OCI-LY3 (cell line): ENCODE results near the gene MYL3.

ENCODE experiments used
- H2AFZ ChIP-seq: fragments of 200-600, 300-600 bp; shearing (Covaris generic); 2 replicates; pipeline ENCODE4 v1.6.0; 2014; ENCODE audit warnings: antibody characterized with exemption, low read depth, low read length
- H3K27ac ChIP-seq: fragments of 200-600, 300-600 bp; sonication (generic); 2 replicates; pipeline ENCODE4 v1.5.1; 2014; ENCODE audit warnings: mild to moderate bottlenecking, low read length, moderate library complexity, mixed read lengths
- H3K27me3 ChIP-seq: fragments of 200-600, 300-600 bp; sonication (generic); 2 replicates; pipeline ENCODE4 v1.6.1; 2014; ENCODE audit warnings: low read depth, low read length, mixed read lengths
- H3K36me3 ChIP-seq: fragments of 200-600, 300-600 bp; sonication (generic); replicated peaks from 2 replicates; pipeline ENCODE3; 2014; ENCODE audit warnings: low read depth, low read length, mixed read lengths
- H3K4me1 ChIP-seq: fragments of 300-600, 200-600 bp; sonication (generic); 2 replicates; pipeline ENCODE4 v1.6.1; 2014; ENCODE audit warnings: low read length, mixed read lengths
- H3K4me2 ChIP-seq: fragments of 200-600, 300-600 bp; sonication (generic); 2 replicates; pipeline ENCODE4 v1.6.1; 2014; ENCODE audit warnings: low read length, mixed read lengths
- H3K4me3 ChIP-seq: fragments of 300-600, 200-600 bp; sonication (generic); 2 replicates; pipeline ENCODE4 v1.5.1; 2014; ENCODE audit warnings: antibody characterized with exemption, mild to moderate bottlenecking, low read length, moderate library complexity
- H3K79me2 ChIP-seq: fragments of 300-600, 200-600 bp; shearing (Covaris generic); 2 replicates; pipeline ENCODE4 v1.6.1; 2014; ENCODE audit warnings: mild to moderate bottlenecking, low read length, mixed read lengths
- H3K9ac ChIP-seq: fragments of 300-600, 200-600 bp; shearing (Covaris generic); 2 replicates; pipeline ENCODE4 v1.6.0; 2014; ENCODE audit warnings: mild to moderate bottlenecking, low read length, moderate library complexity
- H3K9me3 ChIP-seq: fragments of 200-600, 300-600 bp; shearing (Covaris generic); 2 replicates; pipeline ENCODE4 v1.6.1; 2014; ENCODE audit warnings: low read length, mixed read lengths; ENCODE audit not compliant: insufficient read depth
- H4K20me1 ChIP-seq: fragments of 200-600, 300-600 bp; sonication (generic); 2 replicates; pipeline ENCODE4 v1.6.1; 2016; ENCODE audit warnings: low read length, mixed read lengths; ENCODE audit not compliant: insufficient read depth
- CTCF ChIP-seq: fragments of 200-600, 300-600 bp; sonication (generic); IDR thresholded peaks from 2 replicates; pipeline ENCODE4 v1.5.1; 2014; ENCODE audit warnings: antibody characterized with exemption, low read length, low read depth
- EZH2phosphoT487 ChIP-seq: fragments of 200-600 bp; shearing (Covaris generic); IDR thresholded peaks from 2 replicates; pipeline ENCODE4 v1.6.1; 2018; ENCODE audit warnings: antibody characterized with exemption, mixed run types, low read depth

MYL3 gene

GRCh38 chr3:46907271-46907670 lies 44.0 kb upstream of the MYL3 start:
- Histone ChIP-seq H3K9me3 (no peaks in the 10 kb centered on the region), H3K4me2 (no peak overlapping the region), H3K27ac (no peak overlapping the region), H4K20me1 (no peaks in the 10 kb centered on the region), H3K4me1 (peaks cover 7% of the 10 kb centered on the region; the same call in 1 of the 2 replicates), H3K4me3 (no peak overlapping the region), H3K79me2 (no peaks in the 10 kb centered on the region), H2AFZ (no peak overlapping the region), H3K36me3 (peaks cover 5% of the 10 kb centered on the region), H3K9ac (no peak overlapping the region), H3K27me3 (no peaks in the 10 kb centered on the region)
- TF ChIP-seq EZH2phosphoT487: no peak

GRCh38 chr3:46906471-46907058 lies 43.3 kb upstream of the MYL3 start:
- Histone ChIP-seq H3K36me3 (peaks cover 4% of the 10 kb centered on the region), H3K9me3 (no peaks in the 10 kb centered on the region), H4K20me1 (no peaks in the 10 kb centered on the region), H3K79me2 (no peaks in the 10 kb centered on the region), H3K27me3 (no peaks in the 10 kb centered on the region), H2AFZ (no peak overlapping the region), H3K4me2 (no peak overlapping the region), H3K27ac (no peak overlapping the region), H3K9ac (no peak overlapping the region), H3K4me1 (peaks cover 7% of the 10 kb centered on the region; the same call in 1 of the 2 replicates), H3K4me3 (no peak overlapping the region)
- no peak for TF ChIP-seq CTCF
- no peak for TF ChIP-seq EZH2phosphoT487

GRCh38 chr3:46905661-46906451 lies 42.6 kb upstream of the MYL3 start:
- TF ChIP-seq CTCF: no peak
- no peak for TF ChIP-seq EZH2phosphoT487
- H3K4me2 ChIP-seq: no peak overlapping the region
- no peaks in the 10 kb centered on the region for H3K27me3 ChIP-seq
- no peak overlapping the region for H3K9ac ChIP-seq
- no peaks in the 10 kb centered on the region for H4K20me1 ChIP-seq
- H3K36me3 ChIP-seq: no peaks in the 10 kb centered on the region
- H3K79me2 ChIP-seq: no peaks in the 10 kb centered on the region
- no peak overlapping the region for H2AFZ ChIP-seq
- peaks cover 7% of the 10 kb centered on the region; the same call in 1 of the 2 replicates for H3K4me1 ChIP-seq
- no peak overlapping the region for H3K4me3 ChIP-seq
- no peak overlapping the region for H3K27ac ChIP-seq
- no peaks in the 10 kb centered on the region for H3K9me3 ChIP-seq

- no peaks in the 10 kb centered on the region for H3K79me2 ChIP-seq
- H4K20me1 ChIP-seq: no peaks in the 10 kb centered on the region
- TF ChIP-seq EZH2phosphoT487 (no peak), CTCF (no peak)
- no peaks in the 10 kb centered on the region for H3K36me3 ChIP-seq
- H3K4me2 ChIP-seq: no peak overlapping the region
- no peak overlapping the region for H2AFZ ChIP-seq
- H3K27me3 ChIP-seq: no peaks in the 10 kb centered on the region
- H3K4me1 ChIP-seq: peaks cover 7% of the 10 kb centered on the region; the same call in 1 of the 2 replicates
- no peaks in the 10 kb centered on the region for H3K9me3 ChIP-seq
- H3K27ac ChIP-seq: no peak overlapping the region
- H3K4me3 ChIP-seq: no peak overlapping the region
- H3K9ac ChIP-seq: no peak overlapping the region
These were observed 41.9 kb upstream of the MYL3 start for GRCh38 chr3:46905213-46905560.
